GM12873 (cell line): ENCODE data around the gene LDLRAD4.

ENCODE experiments used
- CTCF ChIP-seq: IDR thresholded peaks from 2 replicates; pipeline ENCODE4 v1.5.1; 2012; ENCODE audit warnings: low read depth, mild to moderate bottlenecking, moderate library complexity, low read length, control low read depth; ENCODE audit not compliant: insufficient read depth; ENCODE audit errors: missing control alignments

The LDLRAD4 gene

GRCh38 chr18:13646633-13647032 is 428.1 kb downstream of the LDLRAD4 start:
- TF ChIP-seq CTCF, result no peak

GRCh38 chr18:13647761-13648160 is 429.2 kb downstream of the LDLRAD4 start:
- TF ChIP-seq CTCF, result no peak

GRCh38 chr18:13649397-13650390 is 431.1 kb downstream of the LDLRAD4 start:
- TF ChIP-seq CTCF, result no peak

GRCh38 chr18:13653746-13654433 is 435.3 kb downstream of the LDLRAD4 start:
- no peak for TF ChIP-seq CTCF

- TF ChIP-seq CTCF, result no peak
These were observed 439.4 kb downstream of the LDLRAD4 start for GRCh38 chr18:13657974-13658373.

GRCh38 chr18:13658436-13659204 is 440.1 kb downstream of the LDLRAD4 start:
- no peak for TF ChIP-seq CTCF
